HEK293 (cell line): ENCODE data around the gene MBD6.

Source experiments
- CTCF ChIA-PET: fragments of 350-600 bp; formaldehyde crosslinking; extraction: SDS; loops from one replicate; lab custom pipeline; 2021; ENCODE audit warnings: antibody characterized with exemption; lab: Yijun Ruan, JAX
- POLR2A ChIA-PET: fragments of 300-600 bp; formaldehyde crosslinking; extraction: SDS; loops from one replicate; lab custom pipeline; 2020; ENCODE audit warnings: antibody characterized with exemption, inconsistent platforms; lab: Yijun Ruan, JAX
- H3K27ac ChIP-seq: fragments of 200-500 bp; sonication (Bioruptor generic); 2 replicates; pipeline ENCODE4 v1.5.1; 2014; ENCODE audit warnings: low read depth, low read length, control low read depth, inconsistent platforms; ENCODE audit errors: extremely low read depth
- H3K36me3 ChIP-seq, 2 experiments: fragments of 200-500 bp in 1 of 2; sonication (Bioruptor generic) in 1 of 2; 1 replicate in 1 of 2; 2 replicates in 1 of 2; pipeline ENCODE4 v1.5.1; 2014 to 2017; ENCODE audit warnings: inconsistent platforms in 2 of 2, low read length in 2 of 2; ENCODE audit not compliant: control insufficient read depth in 2 of 2, insufficient read depth in 1 of 2
- H3K4me1 ChIP-seq: fragments of 200-500 bp; sonication (Bioruptor generic); 2 replicates; pipeline ENCODE4 v1.5.1; 2014; ENCODE audit warnings: mild to moderate bottlenecking, low read length, inconsistent platforms; ENCODE audit not compliant: control insufficient read depth, insufficient read depth
- H3K4me3 ChIP-seq: 2 replicates; pipeline ENCODE4 v1.5.1; 2011; ENCODE audit warnings: low read depth, mild to moderate bottlenecking, control low read depth, low read length, moderate library complexity
- H3K9me3 ChIP-seq: fragments of 200-500 bp; sonication (Bioruptor generic); 2 replicates; pipeline ENCODE4 v1.5.1; 2014; ENCODE audit warnings: low read depth, low read length, inconsistent platforms; ENCODE audit not compliant: control insufficient read depth, insufficient read depth
- EGR2 ChIP-seq: fragments of 450-650 bp; formaldehyde crosslinking; IDR thresholded peaks from 2 replicates; pipeline ENCODE4 v1.5.1; 2016; ENCODE audit warnings: low read depth, missing biosample characterization, missing genetic modification characterization
- KLF16 ChIP-seq: fragments of 450-650 bp; formaldehyde crosslinking; IDR thresholded peaks from 2 replicates; pipeline ENCODE4 v1.5.1; 2017; ENCODE audit warnings: missing biosample characterization, missing genetic modification characterization
- SCRT1 ChIP-seq: fragments of 450-650 bp; formaldehyde crosslinking; IDR thresholded peaks from 2 replicates; pipeline ENCODE4 v1.5.1; 2016; ENCODE audit warnings: missing biosample characterization, missing genetic modification characterization, borderline replicate concordance
- ZBTB10 ChIP-seq: fragments of 450-650 bp; formaldehyde crosslinking; IDR thresholded peaks from 2 replicates; pipeline ENCODE4 v1.5.1; 2016; ENCODE audit warnings: missing biosample characterization, missing genetic modification characterization
- ZFHX2 ChIP-seq: fragments of 450-650 bp; formaldehyde crosslinking; conservative IDR thresholded peaks from 2 replicates; pipeline ENCODE4 v1.5.1; 2016; ENCODE audit warnings: missing biosample characterization, missing genetic modification characterization
- ZNF223 ChIP-seq: fragments of 450-650 bp; formaldehyde crosslinking; IDR thresholded peaks from 2 replicates; pipeline ENCODE4 v1.5.1; 2016; ENCODE audit warnings: missing biosample characterization, missing genetic modification characterization
- ZNF23 ChIP-seq: fragments of 450-650 bp; formaldehyde crosslinking; IDR thresholded peaks from 2 replicates; pipeline ENCODE4 v1.5.1; 2016; ENCODE audit warnings: missing biosample characterization, missing genetic modification characterization, borderline replicate concordance
- ZNF324 ChIP-seq: fragments of 450-650 bp; formaldehyde crosslinking; IDR thresholded peaks from 2 replicates; pipeline ENCODE4 v1.5.1; 2016; ENCODE audit warnings: missing biosample characterization, missing genetic modification characterization
- ZNF530 ChIP-seq: fragments of 450-650 bp; formaldehyde crosslinking; IDR thresholded peaks from 2 replicates; pipeline ENCODE4 v1.5.1; 2016; ENCODE audit warnings: low read depth, missing biosample characterization, missing genetic modification characterization
- ZNF621 ChIP-seq: fragments of 450-650 bp; formaldehyde crosslinking; IDR thresholded peaks from 2 replicates; pipeline ENCODE4 v1.5.1; 2017; ENCODE audit warnings: missing biosample characterization, missing genetic modification characterization
- TF ChIP-seq, protein P1 (sequence below): fragments of 450-650 bp; formaldehyde crosslinking; IDR thresholded peaks from 2 replicates; pipeline ENCODE4 v1.5.1; 2016; ENCODE audit warnings: missing biosample characterization, missing genetic modification characterization
- TF ChIP-seq, protein P2 (sequence below): fragments of 450-650 bp; formaldehyde crosslinking; IDR thresholded peaks from 2 replicates; pipeline ENCODE4 v1.5.1; 2016; ENCODE audit warnings: missing biosample characterization, missing genetic modification characterization
- TF ChIP-seq, protein P3 (sequence below): fragments of 450-650 bp; formaldehyde crosslinking; IDR thresholded peaks from 2 replicates; pipeline ENCODE4 v1.5.1; 2017; ENCODE audit warnings: missing biosample characterization, missing genetic modification characterization

Gene MBD6

DNA sequence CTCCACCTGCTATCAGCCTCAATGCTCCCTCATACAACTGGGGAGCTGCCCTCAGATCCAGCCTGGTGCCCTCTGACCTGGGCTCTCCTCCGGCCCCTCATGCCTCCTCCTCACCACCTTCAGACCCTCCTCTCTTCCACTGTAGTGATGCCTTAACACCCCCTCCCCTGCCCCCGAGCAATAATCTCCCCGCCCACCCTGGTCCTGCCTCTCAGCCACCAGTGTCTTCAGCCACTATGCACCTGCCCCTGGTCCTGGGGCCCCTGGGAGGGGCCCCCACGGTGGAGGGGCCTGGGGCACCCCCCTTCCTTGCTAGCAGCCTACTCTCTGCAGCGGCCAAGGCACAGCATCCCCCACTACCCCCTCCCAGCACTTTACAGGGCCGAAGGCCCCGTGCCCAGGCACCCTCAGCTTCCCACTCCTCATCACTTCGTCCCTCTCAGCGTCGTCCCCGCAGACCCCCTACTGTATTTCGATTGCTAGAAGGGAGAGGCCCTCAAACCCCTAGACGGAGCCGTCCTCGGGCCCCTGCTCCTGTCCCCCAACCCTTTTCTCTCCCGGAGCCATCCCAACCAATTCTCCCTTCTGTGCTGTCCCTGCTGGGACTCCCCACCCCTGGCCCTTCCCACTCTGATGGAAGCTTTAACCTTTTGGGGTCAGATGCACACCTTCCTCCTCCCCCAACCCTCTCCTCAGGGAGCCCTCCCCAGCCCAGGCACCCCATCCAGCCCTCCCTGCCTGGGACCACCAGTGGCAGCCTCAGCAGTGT lies 3.2 kb downstream of the MBD6 start:
- POLR2A ChIA-PET: interaction anchor here (1.4 kb wide), 1 partner anchor 9 kb away, joined by 4 read pairs; no protein-coding TSS in a partner anchor
- CTCF ChIA-PET: no interaction called here
- Histone ChIP-seq H3K4me1 (peaks cover 13% of the 10 kb centered on the region), H3K9me3 (no peaks in the 10 kb centered on the region), H3K27ac (no peak overlapping the region), H3K36me3 (peaks cover 3 to 67% of the 10 kb centered on the region in 2 experiments; a peak in 1 of 3 replicates), H3K4me3 (no peak overlapping the region)
- TF ChIP-seq SCRT1 (tag by site-specific recombination): no peak
- TF ChIP-seq ZNF621: no peak
- TF ChIP-seq ZNF223 (tag by site-specific recombination): no peak
- TF ChIP-seq, protein P1, sequence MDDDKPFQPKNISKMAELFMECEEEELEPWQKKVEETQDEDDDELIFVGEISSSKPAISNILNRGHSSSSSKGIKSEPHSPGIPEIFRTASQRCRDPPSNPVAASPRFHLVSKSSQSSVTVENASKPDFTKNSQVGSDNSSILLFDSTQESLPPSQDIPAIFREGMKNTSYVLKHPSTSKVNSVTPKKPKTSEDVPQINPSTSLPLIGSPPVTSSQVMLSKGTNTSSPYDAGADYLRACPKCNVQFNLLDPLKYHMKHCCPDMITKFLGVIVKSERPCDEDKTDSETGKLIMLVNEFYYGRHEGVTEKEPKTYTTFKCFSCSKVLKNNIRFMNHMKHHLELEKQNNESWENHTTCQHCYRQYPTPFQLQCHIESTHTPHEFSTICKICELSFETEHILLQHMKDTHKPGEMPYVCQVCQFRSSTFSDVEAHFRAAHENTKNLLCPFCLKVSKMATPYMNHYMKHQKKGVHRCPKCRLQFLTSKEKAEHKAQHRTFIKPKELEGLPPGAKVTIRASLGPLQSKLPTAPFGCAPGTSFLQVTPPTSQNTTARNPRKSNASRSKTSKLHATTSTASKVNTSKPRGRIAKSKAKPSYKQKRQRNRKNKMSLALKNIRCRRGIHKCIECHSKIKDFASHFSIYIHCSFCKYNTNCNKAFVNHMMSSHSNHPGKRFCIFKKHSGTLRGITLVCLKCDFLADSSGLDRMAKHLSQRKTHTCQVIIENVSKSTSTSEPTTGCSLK (tag by site-specific recombination): no peak
- no peak for TF ChIP-seq ZNF324 (tag by site-specific recombination)
- no peak for TF ChIP-seq ZBTB10 (tag by site-specific recombination)
- no peak for TF ChIP-seq ZNF23 (tag by site-specific recombination)
- no peak for TF ChIP-seq KLF16 (tag by site-specific recombination)
- TF ChIP-seq, protein P2, sequence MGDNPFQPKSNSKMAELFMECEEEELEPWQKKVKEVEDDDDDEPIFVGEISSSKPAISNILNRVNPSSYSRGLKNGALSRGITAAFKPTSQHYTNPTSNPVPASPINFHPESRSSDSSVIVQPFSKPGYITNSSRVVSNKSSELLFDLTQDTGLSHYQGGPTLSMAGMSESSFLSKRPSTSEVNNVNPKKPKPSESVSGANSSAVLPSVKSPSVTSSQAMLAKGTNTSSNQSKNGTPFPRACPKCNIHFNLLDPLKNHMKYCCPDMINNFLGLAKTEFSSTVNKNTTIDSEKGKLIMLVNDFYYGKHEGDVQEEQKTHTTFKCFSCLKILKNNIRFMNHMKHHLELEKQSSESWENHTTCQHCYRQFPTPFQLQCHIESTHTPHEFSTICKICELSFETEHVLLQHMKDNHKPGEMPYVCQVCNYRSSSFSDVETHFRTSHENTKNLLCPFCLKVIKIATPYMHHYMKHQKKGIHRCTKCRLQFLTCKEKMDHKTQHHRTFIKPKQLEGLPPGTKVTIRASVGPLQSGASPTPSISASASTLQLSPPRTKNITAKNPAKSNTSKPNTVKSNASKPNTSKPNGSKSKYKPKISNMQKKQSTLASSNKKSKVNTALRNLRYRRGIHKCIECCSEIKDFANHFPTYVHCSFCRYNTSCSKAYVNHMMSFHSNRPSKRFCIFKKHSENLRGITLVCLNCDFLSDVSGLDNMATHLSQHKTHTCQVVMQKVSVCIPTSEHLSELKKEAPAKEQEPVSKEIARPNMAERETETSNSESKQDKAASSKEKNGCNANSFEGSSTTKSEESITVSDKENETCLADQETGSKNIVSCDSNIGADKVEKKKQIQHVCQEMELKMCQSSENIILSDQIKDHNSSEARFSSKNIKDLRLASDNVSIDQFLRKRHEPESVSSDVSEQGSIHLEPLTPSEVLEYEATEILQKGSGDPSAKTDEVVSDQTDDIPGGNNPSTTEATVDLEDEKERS: no peak
- TF ChIP-seq ZNF530 (tag by site-specific recombination): no peak
- peak; percentile 59; the same call in 1 of the 2 replicates for TF ChIP-seq EGR2 (tag by site-specific recombination)
- peak; percentile 64 for TF ChIP-seq ZFHX2 (tag by site-specific recombination)
- TF ChIP-seq, protein P3, sequence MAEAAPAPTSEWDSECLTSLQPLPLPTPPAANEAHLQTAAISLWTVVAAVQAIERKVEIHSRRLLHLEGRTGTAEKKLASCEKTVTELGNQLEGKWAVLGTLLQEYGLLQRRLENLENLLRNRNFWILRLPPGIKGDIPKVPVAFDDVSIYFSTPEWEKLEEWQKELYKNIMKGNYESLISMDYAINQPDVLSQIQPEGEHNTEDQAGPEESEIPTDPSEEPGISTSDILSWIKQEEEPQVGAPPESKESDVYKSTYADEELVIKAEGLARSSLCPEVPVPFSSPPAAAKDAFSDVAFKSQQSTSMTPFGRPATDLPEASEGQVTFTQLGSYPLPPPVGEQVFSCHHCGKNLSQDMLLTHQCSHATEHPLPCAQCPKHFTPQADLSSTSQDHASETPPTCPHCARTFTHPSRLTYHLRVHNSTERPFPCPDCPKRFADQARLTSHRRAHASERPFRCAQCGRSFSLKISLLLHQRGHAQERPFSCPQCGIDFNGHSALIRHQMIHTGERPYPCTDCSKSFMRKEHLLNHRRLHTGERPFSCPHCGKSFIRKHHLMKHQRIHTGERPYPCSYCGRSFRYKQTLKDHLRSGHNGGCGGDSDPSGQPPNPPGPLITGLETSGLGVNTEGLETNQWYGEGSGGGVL (tag by site-specific recombination): no peak
